Measurements from ENCODE around the gene G6PC1.
"Not testable (repeated sequence)": the region's sequence is repeated elsewhere in the genome, so short reads cannot be mapped to it uniquely, and the experiment has no call there.

Gene G6PC1

GRCh38 chr17:42904110-42904469 is 3.5 kb downstream of the G6PC1 start:
- peak; percentile 5 for DNase-seq

- no peak for DNase-seq
Observed at GRCh38 chr17:42906772-42907446, 6.3 kb downstream of the G6PC1 start.

DNA sequence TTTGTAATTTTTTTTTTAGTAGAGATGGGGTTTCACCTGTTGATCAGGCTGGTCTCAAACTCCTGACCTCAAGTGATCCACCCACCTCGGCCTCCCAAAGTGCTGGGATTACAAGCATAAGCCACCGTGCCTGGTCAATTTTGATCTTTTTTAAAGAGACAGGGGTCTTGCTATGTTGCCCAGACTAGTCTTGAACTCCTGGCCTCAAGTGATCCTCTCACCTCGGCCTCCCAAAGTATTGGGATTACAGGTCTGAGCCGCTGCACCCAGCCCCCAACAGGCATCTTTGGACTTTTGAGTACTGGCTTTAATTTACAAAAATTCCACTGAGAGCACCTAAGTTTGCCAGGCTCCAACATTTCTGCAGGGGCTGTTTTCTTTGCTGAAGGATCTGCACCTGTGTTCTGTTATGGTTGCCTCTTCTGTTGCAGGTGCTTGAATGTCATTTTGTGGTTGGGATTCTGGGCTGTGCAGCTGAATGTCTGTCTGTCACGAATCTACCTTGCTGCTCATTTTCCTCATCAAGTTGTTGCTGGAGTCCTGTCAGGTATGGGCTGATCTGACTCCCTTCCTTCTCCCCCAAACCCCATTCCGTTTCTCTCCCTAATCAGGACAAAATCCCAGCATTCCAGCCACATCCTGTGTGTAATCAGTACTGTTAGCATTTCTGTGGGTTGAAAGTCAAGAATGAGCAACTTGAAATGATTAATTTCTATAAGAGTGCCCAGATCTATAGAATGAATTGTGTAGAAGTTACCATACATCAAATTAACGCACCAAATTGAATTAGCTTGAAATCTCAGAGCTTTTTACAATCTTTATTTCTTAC is 8.5 kb downstream of the G6PC1 start:
- no peak for DNase-seq

GRCh38 chr17:42913522-42913921 is 12.9 kb downstream of the G6PC1 start:
- no peak for DNase-seq

- DNase-seq, result no peak
Observed at GRCh38 chr17:42913981-42914617, 13.5 kb downstream of the G6PC1 start.

GRCh38 chr17:42915288-42915687 is 14.7 kb downstream of the G6PC1 start:
- DNase-seq, result not testable (repeated sequence)

- not testable (repeated sequence) for DNase-seq
Observed at GRCh38 chr17:42916388-42917235, 16.0 kb downstream of the G6PC1 start.

DNA sequence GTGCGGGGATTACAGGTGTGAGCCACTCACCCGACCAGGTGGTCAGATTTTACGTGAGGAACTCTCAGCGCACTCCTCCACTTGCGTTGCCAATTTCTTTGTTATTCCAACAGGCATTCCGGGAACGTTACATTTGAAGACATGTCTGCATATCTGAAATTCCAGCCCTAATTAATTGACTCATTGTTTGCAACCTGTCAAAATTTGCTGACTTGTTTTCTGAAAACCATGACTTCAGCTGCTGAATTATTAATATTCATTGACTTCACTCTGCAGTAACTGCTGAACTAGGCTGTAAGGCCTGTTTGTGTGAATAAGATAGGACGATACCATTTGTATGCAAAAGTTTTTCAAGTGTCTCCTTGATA is 16.6 kb downstream of the G6PC1 start:
- DNase-seq, result no peak

- DNase-seq, result peak; percentile 78
Observed at GRCh38 chr17:42918902-42919521, 18.4 kb downstream of the G6PC1 start.

GRCh38 chr17:42919522-42920077 is 19.0 kb downstream of the G6PC1 start:
- not testable (repeated sequence) for DNase-seq

GRCh38 chr17:42920106-42920900 is 19.7 kb downstream of the G6PC1 start:
- no peak for DNase-seq

GRCh38 chr17:42920922-42921321 is 20.3 kb downstream of the G6PC1 start:
- DNase-seq, result peak; percentile 34

DNA sequence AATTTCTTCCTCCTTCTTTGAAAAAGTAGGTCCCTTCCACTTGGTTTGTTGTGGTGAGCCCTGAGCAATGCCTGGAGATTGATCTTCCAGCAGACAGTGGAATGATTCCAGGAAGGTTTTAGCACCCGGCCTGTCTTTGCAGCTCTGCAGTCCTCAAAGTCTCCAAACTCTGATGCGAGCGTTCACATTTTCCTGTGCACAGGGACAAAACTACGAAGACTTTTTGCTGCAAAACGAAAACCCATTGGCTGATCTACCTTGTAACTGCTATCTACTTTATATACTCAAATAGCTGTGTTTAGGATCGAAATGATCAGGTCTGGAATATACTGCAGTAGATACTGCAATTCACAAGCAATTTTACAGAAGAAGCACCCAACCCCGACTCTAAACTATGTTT is 21.7 kb downstream of the G6PC1 start:
- no peak for DNase-seq

- not testable (repeated sequence) for DNase-seq
Observed at GRCh38 chr17:42923472-42923871, 22.9 kb downstream of the G6PC1 start.

GRCh38 chr17:42924891-42925290 is 24.3 kb downstream of the G6PC1 start:
- no peak for DNase-seq

DNA sequence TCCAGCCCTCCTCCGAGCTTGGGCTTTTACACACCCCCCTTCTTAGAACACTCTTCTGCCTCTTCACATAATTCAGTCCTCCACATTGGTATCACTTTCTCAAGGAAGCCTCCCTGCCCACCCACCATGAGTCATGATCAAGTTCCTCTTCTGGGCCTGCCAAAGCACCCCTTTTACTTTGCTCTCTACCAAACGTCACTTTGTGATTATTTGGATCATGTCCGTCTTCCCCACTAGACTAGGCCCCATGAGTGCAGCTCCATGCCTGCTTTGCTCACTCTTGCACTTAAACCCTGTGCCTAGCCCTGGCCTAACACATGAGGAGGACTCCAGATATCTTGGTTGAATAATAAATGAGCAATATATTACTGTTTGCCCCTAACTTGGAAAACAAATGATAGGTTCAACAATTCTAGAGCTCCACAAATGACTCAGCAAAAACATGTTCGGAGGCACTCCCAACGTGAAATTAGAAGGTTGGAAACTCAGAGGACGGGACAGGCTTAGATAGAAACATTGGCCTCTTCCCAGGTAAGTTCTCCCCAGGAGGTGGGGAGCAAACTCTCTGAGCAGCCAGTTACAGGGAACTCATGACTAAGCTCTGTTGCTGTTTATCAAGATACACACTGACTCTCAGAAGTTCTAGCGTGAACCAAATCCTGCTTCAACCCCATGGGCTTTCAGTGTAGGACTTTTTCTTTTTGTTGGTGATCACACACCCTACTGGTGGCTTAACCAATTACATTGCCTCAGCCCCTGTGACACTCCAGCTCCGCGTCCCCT is 28.3 kb downstream of the G6PC1 start:
- peak; percentile 36 for DNase-seq

- DNase-seq, result no peak
Observed at GRCh38 chr17:42929497-42929844, 28.9 kb downstream of the G6PC1 start.

DNA sequence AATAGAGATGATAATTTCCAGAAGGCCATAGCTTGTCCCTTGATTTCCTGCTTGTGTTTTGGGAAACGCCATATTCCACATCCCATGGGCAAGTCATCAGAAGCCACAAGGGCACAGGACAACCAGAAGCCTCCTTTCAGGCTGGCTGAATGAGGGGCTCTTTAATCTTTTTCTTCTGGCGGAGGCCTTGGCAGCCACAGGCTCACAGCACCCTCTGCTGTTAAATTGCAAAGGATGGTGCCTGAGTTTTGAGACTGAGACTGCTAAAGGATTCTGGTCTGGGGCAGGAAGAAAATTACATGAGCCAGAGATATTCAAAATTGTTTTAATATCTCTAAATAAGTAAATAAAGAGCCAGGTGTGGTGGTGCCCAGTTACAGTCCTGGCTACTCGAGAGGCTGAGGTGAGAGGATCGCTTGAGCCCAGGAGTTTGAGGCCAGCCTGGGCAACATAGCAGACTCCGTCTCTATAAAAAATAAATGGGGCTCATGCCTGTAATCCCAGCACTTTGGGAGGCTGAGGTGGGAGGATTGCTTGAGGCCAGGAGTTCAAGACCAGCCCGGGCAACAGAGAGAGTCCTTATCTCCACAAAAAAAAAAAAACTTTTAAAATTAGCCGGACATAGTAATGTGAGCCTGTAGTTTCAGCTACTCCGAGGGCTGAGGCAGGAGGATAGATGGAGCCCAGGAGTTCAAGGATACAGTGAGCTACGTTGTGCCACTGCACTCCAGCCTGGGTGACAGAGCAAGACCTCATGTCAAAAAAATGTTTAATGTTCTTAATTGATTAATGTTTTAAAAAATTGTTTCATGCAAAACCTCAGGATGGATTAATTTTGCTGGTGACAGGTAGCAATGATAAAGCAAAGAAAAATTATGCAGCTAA is 37.4 kb downstream of the G6PC1 start:
- peak; percentile 60 for DNase-seq

DNA sequence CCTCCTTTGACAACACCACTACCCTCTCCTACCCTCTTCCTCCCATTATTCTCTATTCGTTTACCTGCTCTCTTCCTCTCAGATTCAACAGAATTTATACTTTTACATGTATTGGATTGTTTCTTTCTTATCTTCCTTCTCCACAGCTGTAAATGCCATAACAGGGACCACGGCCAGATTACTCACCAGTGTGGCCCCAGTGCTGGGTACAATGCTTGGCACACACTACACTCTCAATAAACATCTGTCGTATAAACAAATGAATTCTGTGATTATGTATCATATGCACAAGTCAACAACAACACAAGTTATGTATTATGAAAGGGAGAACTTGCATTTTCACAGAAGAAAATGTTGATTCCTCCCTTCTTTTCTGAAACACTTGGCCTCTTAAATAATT is 43.6 kb downstream of the G6PC1 start:
- DNase-seq, result no peak

DNA sequence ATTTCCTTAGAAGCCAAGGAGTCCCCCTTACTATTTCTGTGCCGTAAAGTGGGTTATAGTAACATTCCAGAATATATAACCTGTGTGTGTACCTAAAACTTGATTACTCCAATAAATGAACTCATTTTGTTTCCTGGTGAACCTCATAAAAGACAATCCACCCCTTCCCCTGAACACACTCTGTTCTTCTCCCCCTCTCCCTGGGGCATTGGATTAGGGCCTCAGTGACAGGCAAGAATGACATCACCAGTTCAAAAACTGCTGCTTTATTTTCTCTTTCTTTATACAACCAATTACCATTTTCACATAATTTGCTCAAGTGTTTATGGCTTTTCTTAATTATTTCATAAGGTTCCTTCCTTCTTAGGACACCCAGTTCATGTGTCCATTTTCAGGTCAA is 46.2 kb downstream of the G6PC1 start:
- DNase-seq, result no peak

All from NCI-H1092 (cell line).